Liver (tissue), 9 donors: Measurements from ENCODE around the gene SYTL3. TPM values are rescaled to one million over a fixed set of nuclear protein-coding genes. Genes with fewer than 3 reads are reported as not detected.

Experiments used
- DNase-seq: peaks from one replicate; pipeline ENCODE4 v3.0.0-alpha.2; 2017; ENCODE audit warnings: low spot score
- H3K27ac ChIP-seq, 2 donors: one replicate each; pipeline ENCODE4 v1.7.0; 2013; ENCODE audit warnings: inconsistent platforms in 2 of 2, low read length in 2 of 2, control low read depth in 1 of 2, low read depth in 1 of 2, mild to moderate bottlenecking in 1 of 2
- H3K27me3 ChIP-seq, 4 donors: one replicate each; pipeline versions ENCODE4 v1.6.1 to v1.7.0; 2013; ENCODE audit warnings: low read length in 3 of 4, inconsistent platforms in 1 of 4, mild to moderate bottlenecking in 1 of 4, moderate library complexity in 1 of 4; ENCODE audit not compliant: control insufficient read depth in 4 of 4, insufficient read depth in 4 of 4
- H3K36me3 ChIP-seq, 4 donors: one replicate each; pipeline versions ENCODE4 v1.6.1 to v1.7.0; 2013; ENCODE audit warnings: low read length in 3 of 4, mild to moderate bottlenecking in 3 of 4, low read depth in 1 of 4, moderate library complexity in 1 of 4; ENCODE audit not compliant: control insufficient read depth in 4 of 4, insufficient read depth in 3 of 4
- H3K4me1 ChIP-seq, 4 donors: one replicate each; pipeline versions ENCODE4 v1.6.1 to v1.7.0; 2013; ENCODE audit warnings: low read length in 3 of 4, mild to moderate bottlenecking in 3 of 4, moderate library complexity in 1 of 4; ENCODE audit not compliant: control insufficient read depth in 4 of 4, insufficient read depth in 4 of 4
- H3K4me3 ChIP-seq, 3 donors: one replicate each; pipeline versions ENCODE4 v1.6.1 to v1.7.0; 2013; ENCODE audit warnings: low read length in 3 of 3, control low read depth in 1 of 3, low read depth in 1 of 3, mild to moderate bottlenecking in 1 of 3
- H3K9ac ChIP-seq, 2 donors: one replicate each; pipeline ENCODE4 v1.7.0; 2013; ENCODE audit warnings: low read length in 2 of 2, mild to moderate bottlenecking in 2 of 2, moderate library complexity in 2 of 2, control low read depth in 1 of 2, low read depth in 1 of 2
- H3K9me3 ChIP-seq, 4 donors: one replicate each; pipeline versions ENCODE4 v1.6.1 to v1.7.0; 2013; ENCODE audit warnings: low read length in 3 of 4; ENCODE audit not compliant: control insufficient read depth in 4 of 4
- ATF3 ChIP-seq: IDR thresholded peaks from 2 replicates; pipeline ENCODE4 v1.6.1; 2016; ENCODE audit warnings: antibody characterized with exemption
- CTCF ChIP-seq: fragments of 150-350 bp; IDR thresholded peaks from 2 replicates; pipeline ENCODE4 v1.5.1; 2017; ENCODE audit warnings: improper control_type of control experiment, low read depth, low read length; ENCODE audit not compliant: missing input control
- EGR1 ChIP-seq, 2 donors: IDR thresholded peaks; 2 replicates each; pipeline ENCODE4 v1.6.1; 2016 to 2018; ENCODE audit warnings: antibody characterized with exemption in 2 of 2, low read depth in 2 of 2
- FOXA1 ChIP-seq: IDR thresholded peaks from 2 replicates; pipeline ENCODE4 v1.6.1; 2016; ENCODE audit warnings: antibody characterized with exemption
- FOXA2 ChIP-seq: IDR thresholded peaks from 2 replicates; pipeline ENCODE4 v1.6.1; 2016; ENCODE audit warnings: antibody characterized with exemption
- GABPA ChIP-seq, 2 donors: IDR thresholded peaks in 1 of 2; conservative IDR thresholded peaks in 1 of 2; 2 replicates each; pipeline ENCODE4 v1.6.1; 2016; ENCODE audit warnings: antibody characterized with exemption in 2 of 2, mild to moderate bottlenecking in 1 of 2, moderate library complexity in 1 of 2
- HNF4A ChIP-seq, 2 donors: conservative IDR thresholded peaks; 2 replicates each; pipeline ENCODE4 v1.6.1; 2016; ENCODE audit warnings: antibody characterized with exemption in 2 of 2, mild to moderate bottlenecking in 2 of 2
- HNF4G ChIP-seq: IDR thresholded peaks from 2 replicates; pipeline ENCODE4 v1.6.1; 2016; ENCODE audit warnings: antibody characterized with exemption
- JUND ChIP-seq, 2 donors: IDR thresholded peaks; 2 replicates each; pipeline ENCODE4 v1.6.1; 2016; ENCODE audit warnings: antibody characterized with exemption in 2 of 2
- MAX ChIP-seq: IDR thresholded peaks from 2 replicates; pipeline ENCODE4 v1.6.1; 2016; ENCODE audit warnings: antibody characterized with exemption
- NR2F2 ChIP-seq: IDR thresholded peaks from 2 replicates; pipeline ENCODE4 v1.6.1; 2016; ENCODE audit warnings: antibody characterized with exemption
- RAD21 ChIP-seq, 2 donors: IDR thresholded peaks; 2 replicates each; pipeline ENCODE4 v1.6.1; 2016; ENCODE audit warnings: antibody characterized with exemption in 2 of 2, mild to moderate bottlenecking in 2 of 2
- REST ChIP-seq: IDR thresholded peaks from 2 replicates; pipeline ENCODE4 v1.6.1; 2016; ENCODE audit warnings: antibody characterized with exemption, mild to moderate bottlenecking
- RXRA ChIP-seq, 2 donors: IDR thresholded peaks; 2 replicates each; pipeline ENCODE4 v1.6.1; 2017 to 2018; ENCODE audit warnings: antibody characterized with exemption in 2 of 2, mild to moderate bottlenecking in 1 of 2
- SP1 ChIP-seq: IDR thresholded peaks from 2 replicates; pipeline ENCODE4 v1.6.1; 2018; ENCODE audit warnings: antibody characterized with exemption, mild to moderate bottlenecking
- TAF1 ChIP-seq: conservative IDR thresholded peaks from 2 replicates; pipeline ENCODE4 v1.6.1; 2016; ENCODE audit warnings: antibody characterized with exemption, mild to moderate bottlenecking
- YY1 ChIP-seq: IDR thresholded peaks from 2 replicates; pipeline ENCODE4 v1.6.1; 2016; ENCODE audit warnings: antibody characterized with exemption, mild to moderate bottlenecking
- ZBTB33 ChIP-seq: IDR thresholded peaks from 2 replicates; pipeline ENCODE4 v1.6.1; 2016; ENCODE audit warnings: antibody characterized with exemption
- WGBS: extraction: QIAGEN DNeasy Blood & Tissue Kit; methylation state at CpG from one replicate; pipeline ENCODE4 v1.1.7; 2013; 5-methylcytosine and 5-hydroxymethylcytosine counted together
- polyA plus RNA-seq, 2 donors: library from polyadenylated mRNA; stranded (reverse) in 1 of 2; unstranded in 1 of 2; fragments of 200-250 nt in 1 of 2; fragments of >200 nt in 1 of 2; fragmentation: Nextera tagmentation in 1 of 2; extraction: Ambion mirVana in 1 of 2; gene quantifications; one replicate each; pipeline versions ENCODE4 v1.2.1 to v1.2.3, GENCODE V29; 2013 to 2015
- total RNA-seq, 2 donors: library from RNA; depleted of rRNA; stranded (reverse); fragments of >200 nt; gene quantifications; one replicate each; pipeline ENCODE4 v1.2.3, GENCODE V29; 2014
- donor health status: healthy.
- donor health status: healthy.
- donor health status: healthy.
- donor health status: healthy.
- donor health status: healthy.

Gene SYTL3
- total and polyA plus RNA-seq, 4 donors: 0.28 to 1.7 (median 0.51) TPM

- DNase-seq: no peak
- TF ChIP-seq HNF4A (conservative IDR thresholded peaks at IDR 0.05) (peak in 1 of 2 donors; percentile 33), RXRA (IDR thresholded peaks at IDR 0.05) (no peak)
- Histone ChIP-seq H3K9me3 (no peaks in the 10 kb centered on the region), H3K4me1 (peaks cover 0 to 14% (median 7%) of the 10 kb centered on the region in 4 donors), H3K36me3 (no peaks in the 10 kb centered on the region), H3K4me3 (no peak overlapping the region), H3K27ac (no peak overlapping the region), H3K9ac (peak overlapping the region in 1 of 2 donors; percentile 5), H3K27me3 (no peaks in the 10 kb centered on the region)
- 63% methylated on average over 8 of the region's 8 CpGs for WGBS
Observed at GRCh38 chr6:158808941-158809678, 159.3 kb downstream of the SYTL3 start.

GRCh38 chr6:158810155-158811095, 160.6 kb downstream of the SYTL3 start:
- Histone ChIP-seq H3K36me3 (peaks cover 0 to 2% (median 0%) of the 10 kb centered on the region in 4 donors), H3K27me3 (no peaks in the 10 kb centered on the region), H3K9me3 (no peaks in the 10 kb centered on the region), H3K27ac (no peak overlapping the region), H3K4me3 (no peak overlapping the region), H3K4me1 (peaks cover 3 to 16% (median 11%) of the 10 kb centered on the region in 4 donors), H3K9ac (no peak overlapping the region)
- TF ChIP-seq FOXA2 (no peak), NR2F2 (no peak), HNF4A (conservative IDR thresholded peaks at IDR 0.05) (no peak), FOXA1 (no peak), RXRA (IDR thresholded peaks at IDR 0.05) (no peak), EGR1 (IDR thresholded peaks at IDR 0.05; ENCODE audit: low read depth in 2 of 2) (no peak), HNF4G (no peak), CTCF (no peak), ATF3 (no peak), REST (no peak), GABPA (IDR thresholded peaks at IDR 0.05 in 1 of 2, conservative IDR thresholded peaks at IDR 0.05 in 1 of 2) (no peak), RAD21 (IDR thresholded peaks at IDR 0.05) (no peak), JUND (IDR thresholded peaks at IDR 0.05) (no peak), SP1 (no peak), MAX (no peak), YY1 (no peak), ZBTB33 (no peak), TAF1 (no peak)
- DNase-seq: no peak
- WGBS: 81% methylated on average over 9 of the region's 9 CpGs
